Esophagus squamous epithelium (tissue), 5 donors: ENCODE data around the gene CALHM5. TPM values are rescaled to one million over a fixed set of nuclear protein-coding genes. Genes with fewer than 3 reads are reported as not detected.
A peak's percentile ranks its signal among the peaks of the same experiment; 100 is the strongest.

Source experiments
- DNase-seq: peaks from one replicate; lab custom pipeline; 2025; lab: John Stamatoyannopoulos, UW
- H3K27ac ChIP-seq, 4 donors: fragments of 200-600 bp; sonication (generic); one replicate each; pipeline ENCODE4 v1.5.1; 2016 to 2019; ENCODE audit warnings: mild to moderate bottlenecking in 1 of 4
- H3K27me3 ChIP-seq, 4 donors: fragments of 200-600 bp; sonication (generic); 1 replicate in 3 of 4; 2 replicates in 1 of 4; pipeline versions ENCODE4 v1.5.1 to v1.6.0; 2017 to 2021; ENCODE audit warnings: antibody characterized with exemption in 1 of 4
- H3K36me3 ChIP-seq, 3 donors: fragments of 200-600 bp; sonication (generic); one replicate each; pipeline ENCODE4 v1.5.1; 2016 to 2019
- H3K4me1 ChIP-seq, 3 donors: fragments of 200-600 bp; sonication (generic); one replicate each; pipeline ENCODE4 v1.5.1; 2017 to 2019
- H3K4me3 ChIP-seq, 4 donors: fragments of 200-600 bp; sonication (generic); 1 replicate in 3 of 4; 2 replicates in 1 of 4; pipeline ENCODE4 v1.5.1; 2016 to 2019; ENCODE audit warnings: mild to moderate bottlenecking in 2 of 4, moderate library complexity in 1 of 4
- H3K9me3 ChIP-seq, 3 donors: fragments of 200-600 bp; sonication (generic); one replicate each; pipeline ENCODE4 v1.5.1; 2016 to 2019
- CTCF ChIP-seq, 6 experiments: fragments of 450-650 bp in 4 of 6; fragments of 200-600 bp in 2 of 6; sonication (generic) in 2 of 6; IDR thresholded peaks; one replicate each; pipeline ENCODE4 v1.5.1; 2016 to 2019; ENCODE audit warnings: antibody characterized with exemption in 6 of 6, mild to moderate bottlenecking in 4 of 6, moderate library complexity in 4 of 6
- POLR2A ChIP-seq, 4 donors: fragments of 450-650 bp; IDR thresholded peaks; one replicate each; pipeline ENCODE4 v1.6.1; 2017; ENCODE audit warnings: antibody characterized with exemption in 4 of 4, mild to moderate bottlenecking in 4 of 4, moderate library complexity in 3 of 4
- WGBS, 2 donors: methylation state at CpG; one replicate each; pipeline ENCODE4 v1.1.5; 2018; 5-methylcytosine and 5-hydroxymethylcytosine counted together
- intact Hi-C: fragments of 100-400 bp; cut with DNase I; formaldehyde crosslinking; loops from one replicate; pipeline ENCODE4 v1.15.0; 2022
- total RNA-seq, 4 donors: library from RNA; depleted of rRNA; stranded (reverse); fragments of >200 nt; gene quantifications; one replicate each; pipeline ENCODE4 v1.1.0, GENCODE V29; 2016
- donor health status: DM: yes; HTN: yes; CAD: no.

The CALHM5 gene
- 1 to 10 TPM in 1 of 4 donors, under 1 TPM in 3; 0.04 to 1.7 (median 0.56) TPM for total RNA-seq

GRCh38 chr6:116511424-116512110 lies at the start of gene CALHM5:
Gene CALHM5 (plus strand): TSS chr6:116511639. CDS start chr6:116511697, 58 bp downstream.
- H3K9me3 ChIP-seq, result no peaks in the 10 kb centered on the region
- H3K36me3 ChIP-seq, result no peaks in the 10 kb centered on the region
- H3K4me1 ChIP-seq, result peaks cover 0 to 10% (median 0%) of the 10 kb centered on the region in 3 donors
- intact Hi-C loops, result no loop called here
- no peaks in the 10 kb centered on the region for H3K27me3 ChIP-seq
- H3K4me3 ChIP-seq, result peak within 1 kb of the TSS; percentile 12 to 60 (median 42)
- peak within 1 kb of the TSS; percentile 61 to 89 (median 84) for H3K27ac ChIP-seq
- TF ChIP-seq POLR2A (IDR thresholded peaks at IDR 0.05), result peak in 1 of 4 donors; percentile 39
- peak; percentile 8 to 77 (median 60) for TF ChIP-seq CTCF (IDR thresholded peaks at IDR 0.05)
- 53 to 56% methylated on average over 9 to 10 of the region's 10 CpGs for WGBS, 2 donors
- no peak for DNase-seq

GRCh38 chr6:116461932-116462885 lies 49.2 kb upstream of the CALHM5 start:
- peak overlapping the region; percentile 31 to 69 (median 44) for H3K4me3 ChIP-seq
- intact Hi-C loops, result no loop called here
- 58 to 60% methylated on average over 15 to 18 of the region's 84 CpGs for WGBS, 2 donors
- H3K27me3 ChIP-seq, result peaks cover 0 to 54% (median 0%) of the 10 kb centered on the region in 4 donors
- peaks cover 0 to 23% (median 0%) of the 10 kb centered on the region in 3 donors for H3K4me1 ChIP-seq
- no peaks in the 10 kb centered on the region for H3K36me3 ChIP-seq
- peak overlapping the region in 2 of 4 donors; percentile 15 to 34 for H3K27ac ChIP-seq
- TF ChIP-seq POLR2A (IDR thresholded peaks at IDR 0.05) (no peak), CTCF (IDR thresholded peaks at IDR 0.05) (no peak)
- no peak for DNase-seq
- H3K9me3 ChIP-seq, result no peaks in the 10 kb centered on the region

GRCh38 chr6:116463301-116463700 lies 48.1 kb upstream of the CALHM5 start:
- H3K9me3 ChIP-seq, result no peaks in the 10 kb centered on the region
- no peaks in the 10 kb centered on the region for H3K36me3 ChIP-seq
- WGBS, 2 donors, result 79 to 89% methylated on average over 4 of the region's 4 CpGs
- H3K27ac ChIP-seq, result no peak overlapping the region
- H3K27me3 ChIP-seq, result peaks cover 0 to 54% (median 0%) of the 10 kb centered on the region in 4 donors
- peaks cover 0 to 23% (median 0%) of the 10 kb centered on the region in 3 donors for H3K4me1 ChIP-seq
- intact Hi-C loops, result no loop called here
- no peak for TF ChIP-seq POLR2A (IDR thresholded peaks at IDR 0.05)
- no peak for TF ChIP-seq CTCF (IDR thresholded peaks at IDR 0.05)
- no peak overlapping the region for H3K4me3 ChIP-seq
- no peak for DNase-seq

GRCh38 chr6:116465246-116465645 lies 46.2 kb upstream of the CALHM5 start:
- TF ChIP-seq CTCF (IDR thresholded peaks at IDR 0.05) (no peak), POLR2A (IDR thresholded peaks at IDR 0.05) (no peak)
- Histone ChIP-seq H3K9me3 (no peaks in the 10 kb centered on the region), H3K4me3 (no peak overlapping the region), H3K36me3 (no peaks in the 10 kb centered on the region), H3K4me1 (peaks cover 0 to 23% (median 0%) of the 10 kb centered on the region in 3 donors), H3K27ac (peak overlapping the region in 1 of 4 donors; percentile 49), H3K27me3 (peaks cover 0 to 44% (median 0%) of the 10 kb centered on the region in 4 donors)
- intact Hi-C loops, result no loop called here
- no peak for DNase-seq
- 33 to 43% methylated on average over 5 of the region's 5 CpGs for WGBS, 2 donors
